ENCODE results near the gene NAGLU. TPM values are rescaled to one million over a fixed set of nuclear protein-coding genes. Genes with fewer than 3 reads are reported as not detected.

Gene NAGLU
- total and polyA plus RNA-seq, 2 of the 13 experiments (the other 11 are each of a cell fraction or from before 2014, with no cell fraction given): 28.2 to 40.1 TPM

GRCh38 chr17:42566883-42567573, 31.0 kb downstream of the NAGLU start, which contains the start of gene MLX (continued):
- TF ChIP-seq ZBTB8A (CRISPR knock-in tag; IDR thresholded peaks at IDR 0.05; ENCODE audit: borderline replicate concordance, low read depth) (peak; percentile 94), KLF16 (CRISPR knock-in tag; IDR thresholded peaks at IDR 0.05) (peak in 1 of 2 experiments; percentile 82; a peak in 2 of 4 replicates), KLF9 (CRISPR knock-in tag; IDR thresholded peaks at IDR 0.05; ENCODE audit: low read depth) (peak; percentile 78), ZSCAN30 (CRISPR knock-in tag; IDR thresholded peaks at IDR 0.05) (no peak), CHCHD3 (CRISPR knock-in tag; IDR thresholded peaks at IDR 0.05) (peak; percentile 67; the same call in 1 of the 2 replicates), ZNF678 (CRISPR knock-in tag; IDR thresholded peaks at IDR 0.05) (peak; percentile 92), ZNF382 (CRISPR knock-in tag; IDR thresholded peaks at IDR 0.05; ENCODE audit: borderline replicate concordance) (no peak), NFYC (CRISPR knock-in tag; IDR thresholded peaks at IDR 0.05) (peak; percentile 95), PHF8 (CRISPR knock-in tag; IDR thresholded peaks at IDR 0.05) (peak; percentile 75; the same call in 1 of the 2 replicates), ZNF121 (CRISPR knock-in tag; IDR thresholded peaks at IDR 0.05) (peak; percentile 80; the same call in 1 of the 2 replicates), ATF7-NPFF (CRISPR knock-in tag; IDR thresholded peaks at IDR 0.05; ENCODE audit: low read depth) (peak; percentile 92), SIN3B (IDR thresholded peaks at IDR 0.05; ENCODE audit: low read length) (peak; percentile 29; the same call in 1 of the 2 replicates), HES4 (CRISPR knock-in tag; IDR thresholded peaks at IDR 0.05; ENCODE audit: borderline replicate concordance) (peak; percentile 45; the same call in 1 of the 2 replicates), NR0B2 (CRISPR knock-in tag; IDR thresholded peaks at IDR 0.05) (peak; percentile 83; the same call in 1 of the 2 replicates), TSC22D2 (CRISPR knock-in tag; IDR thresholded peaks at IDR 0.05; ENCODE audit: borderline replicate concordance) (peak; percentile 26; the same call in 1 of the 2 replicates), RNF219 (CRISPR knock-in tag; IDR thresholded peaks at IDR 0.05) (0 out of 2 replicates have a peak, but pooled peaks have one; percentile 39), SMYD3 (CRISPR knock-in tag; IDR thresholded peaks at IDR 0.05) (peak; percentile 98), PAF1 (CRISPR knock-in tag; IDR thresholded peaks at IDR 0.05) (0 out of 2 replicates have a peak, but pooled peaks have one; percentile 48), KLF15 (CRISPR knock-in tag; IDR thresholded peaks at IDR 0.05; ENCODE audit: borderline replicate concordance) (no peak), ZBTB37 (CRISPR knock-in tag; IDR thresholded peaks at IDR 0.05) (no peak), ZNF703 (CRISPR knock-in tag; IDR thresholded peaks at IDR 0.05; ENCODE audit: borderline replicate concordance) (peak; percentile 40; the same call in 1 of the 2 replicates), ZNF446 (CRISPR knock-in tag; IDR thresholded peaks at IDR 0.05) (no peak), HNF4A (CRISPR knock-in tag; IDR thresholded peaks at IDR 0.05) (peak; percentile 74), ZNF138 (CRISPR knock-in tag; IDR thresholded peaks at IDR 0.05; ENCODE audit: low read depth) (peak; percentile 41; the same call in 1 of the 2 replicates), TARDBP (CRISPR knock-in tag; IDR thresholded peaks at IDR 0.05) (peak; percentile 99), SMC3 (IDR thresholded peaks at IDR 0.05; ENCODE audit: low read length) (no peak), ZFP36L2 (CRISPR knock-in tag; IDR thresholded peaks at IDR 0.05) (peak; percentile 93; the same call in 1 of the 2 replicates), ZNF629 (CRISPR knock-in tag; conservative IDR thresholded peaks at IDR 0.05) (no peak; the same call in 1 of the 2 replicates)

Data from HepG2 (cell line).